ENCODE measurements around the gene USP53.

USP53 gene

DNA sequence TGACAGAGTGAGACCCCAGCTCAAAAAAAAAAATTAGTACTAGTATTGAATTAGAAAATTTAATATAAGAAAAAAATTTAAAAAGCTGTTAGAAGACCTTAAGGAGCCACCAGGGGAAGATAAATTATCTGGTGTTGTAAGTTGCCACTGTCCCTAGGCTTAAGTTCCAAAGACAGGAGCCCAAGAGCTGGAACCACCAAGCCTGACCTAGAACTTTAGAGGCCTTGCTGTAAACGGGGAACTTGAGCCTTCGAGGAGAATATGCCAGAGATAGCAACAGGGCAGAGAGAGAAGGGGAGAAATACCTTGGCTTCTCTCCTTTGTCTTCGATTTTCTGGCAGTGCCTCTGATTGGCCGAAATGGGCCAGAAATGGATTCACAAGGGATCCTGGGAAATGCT, 8.9 kb downstream of the USP53 start:
- H3K4me3 ChIP-seq (ENCODE audit: low read depth, low read length): no peak overlapping the region
- TF ChIP-seq, protein P1, sequence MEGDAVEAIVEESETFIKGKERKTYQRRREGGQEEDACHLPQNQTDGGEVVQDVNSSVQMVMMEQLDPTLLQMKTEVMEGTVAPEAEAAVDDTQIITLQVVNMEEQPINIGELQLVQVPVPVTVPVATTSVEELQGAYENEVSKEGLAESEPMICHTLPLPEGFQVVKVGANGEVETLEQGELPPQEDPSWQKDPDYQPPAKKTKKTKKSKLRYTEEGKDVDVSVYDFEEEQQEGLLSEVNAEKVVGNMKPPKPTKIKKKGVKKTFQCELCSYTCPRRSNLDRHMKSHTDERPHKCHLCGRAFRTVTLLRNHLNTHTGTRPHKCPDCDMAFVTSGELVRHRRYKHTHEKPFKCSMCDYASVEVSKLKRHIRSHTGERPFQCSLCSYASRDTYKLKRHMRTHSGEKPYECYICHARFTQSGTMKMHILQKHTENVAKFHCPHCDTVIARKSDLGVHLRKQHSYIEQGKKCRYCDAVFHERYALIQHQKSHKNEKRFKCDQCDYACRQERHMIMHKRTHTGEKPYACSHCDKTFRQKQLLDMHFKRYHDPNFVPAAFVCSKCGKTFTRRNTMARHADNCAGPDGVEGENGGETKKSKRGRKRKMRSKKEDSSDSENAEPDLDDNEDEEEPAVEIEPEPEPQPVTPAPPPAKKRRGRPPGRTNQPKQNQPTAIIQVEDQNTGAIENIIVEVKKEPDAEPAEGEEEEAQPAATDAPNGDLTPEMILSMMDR (IDR thresholded peaks at IDR 0.05; ENCODE audit: borderline replicate concordance, insufficient read depth, low read depth, low read length): no peak

DNA sequence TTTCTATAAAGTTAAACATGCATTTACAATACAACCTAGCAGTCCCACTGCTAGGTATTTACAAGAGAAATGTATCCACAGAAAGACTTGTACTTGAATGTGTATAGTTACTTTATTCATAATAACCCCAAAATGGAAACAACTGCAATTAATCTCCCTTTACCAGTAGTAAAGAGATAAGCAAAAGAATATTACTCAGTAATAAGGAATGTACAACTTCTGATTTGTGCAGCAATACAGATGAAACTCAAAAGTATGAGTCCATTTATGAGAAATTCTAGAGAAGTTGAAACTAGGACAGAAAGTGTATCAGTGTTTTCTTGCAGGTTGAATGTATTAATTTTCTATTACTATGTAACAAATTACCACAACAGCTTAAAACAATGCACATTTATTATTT, 15.2 kb downstream of the USP53 start:
- TF ChIP-seq, protein P1 (IDR thresholded peaks at IDR 0.05; ENCODE audit: borderline replicate concordance, insufficient read depth, low read depth, low read length): no peak
- H3K4me3 ChIP-seq (ENCODE audit: low read depth, low read length): no peak overlapping the region

DNA sequence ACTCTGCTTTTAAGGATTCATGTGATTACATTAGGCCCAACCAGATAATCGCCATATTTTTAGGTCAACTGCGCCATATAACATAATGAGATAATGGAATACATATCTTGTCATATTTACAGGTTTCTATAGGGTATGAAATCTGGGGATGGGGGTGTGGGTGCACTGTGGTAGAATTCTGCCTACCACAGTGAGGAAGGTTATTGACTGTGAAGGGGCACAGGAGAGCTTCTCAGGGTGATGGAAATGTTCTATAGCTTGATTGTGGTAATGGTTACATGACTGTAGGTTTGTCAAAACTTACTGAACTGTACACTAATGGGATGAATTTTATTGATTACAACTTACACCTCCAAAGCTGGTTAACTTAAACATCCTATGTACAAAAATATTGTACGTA, 15.9 kb downstream of the USP53 start:
- TF ChIP-seq, protein P1 (IDR thresholded peaks at IDR 0.05; ENCODE audit: borderline replicate concordance, insufficient read depth, low read depth, low read length): no peak
- H3K4me3 ChIP-seq (ENCODE audit: low read depth, low read length): no peak overlapping the region

DNA sequence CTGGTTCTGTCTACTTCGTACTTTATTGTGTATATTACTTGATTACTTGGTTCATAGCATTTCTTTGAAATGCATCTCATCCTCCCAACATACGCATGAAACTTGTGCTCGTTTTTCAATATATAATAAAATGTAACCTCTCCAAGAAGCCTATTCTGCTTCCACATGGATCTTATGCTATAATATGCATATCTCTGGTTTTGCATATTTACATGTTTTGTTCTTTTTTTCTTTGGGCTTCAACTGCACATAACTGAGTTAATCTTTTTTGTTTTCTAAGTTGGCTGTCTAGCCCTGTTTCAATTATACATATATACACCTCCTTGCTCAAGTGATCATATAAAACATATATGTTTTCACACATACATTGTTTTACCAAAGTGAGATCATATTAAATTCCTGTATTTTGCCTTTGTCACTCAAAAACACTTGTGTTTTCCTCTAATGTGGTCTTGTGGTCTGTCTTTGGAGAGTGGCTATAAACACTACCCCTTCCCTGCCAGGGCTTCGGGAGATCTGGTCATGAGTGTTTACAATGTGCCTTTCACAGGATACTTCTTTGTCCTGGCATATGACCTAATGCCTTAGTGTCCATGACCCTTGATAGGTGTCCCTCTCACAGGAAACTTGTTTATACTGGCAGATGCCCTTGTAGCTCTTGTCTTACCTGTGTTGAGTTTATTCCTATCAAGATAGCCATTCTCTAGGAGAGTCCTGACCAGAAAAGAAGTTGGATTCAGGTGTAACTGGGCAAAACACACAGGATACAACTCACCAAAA, 17.6 kb downstream of the USP53 start:
- H3K4me3 ChIP-seq (ENCODE audit: low read depth, low read length): no peak overlapping the region
- TF ChIP-seq, protein P1 (IDR thresholded peaks at IDR 0.05; ENCODE audit: borderline replicate concordance, insufficient read depth, low read depth, low read length): no peak

DNA sequence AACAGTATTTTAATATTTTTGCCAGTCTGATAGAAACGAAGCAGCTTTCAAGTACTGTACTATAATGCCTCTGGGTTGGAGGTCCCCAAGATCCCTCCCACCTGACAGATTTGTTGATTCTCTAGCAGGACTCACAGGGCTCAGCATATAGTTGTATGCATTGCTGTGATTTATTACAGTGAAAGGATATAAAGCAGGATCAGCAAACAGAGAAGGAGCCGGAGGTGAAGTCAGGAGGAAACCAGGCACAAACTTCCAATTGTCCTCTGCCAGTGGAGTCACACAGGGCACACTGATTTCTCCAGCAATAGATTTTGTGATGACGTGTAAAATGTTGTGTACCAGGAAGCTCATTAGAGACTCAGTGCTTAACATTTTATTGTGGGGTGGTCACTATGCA, 19.0 kb downstream of the USP53 start:
- TF ChIP-seq, protein P1 (IDR thresholded peaks at IDR 0.05; ENCODE audit: borderline replicate concordance, insufficient read depth, low read depth, low read length): no peak
- no peak overlapping the region for H3K4me3 ChIP-seq (ENCODE audit: low read depth, low read length)

DNA sequence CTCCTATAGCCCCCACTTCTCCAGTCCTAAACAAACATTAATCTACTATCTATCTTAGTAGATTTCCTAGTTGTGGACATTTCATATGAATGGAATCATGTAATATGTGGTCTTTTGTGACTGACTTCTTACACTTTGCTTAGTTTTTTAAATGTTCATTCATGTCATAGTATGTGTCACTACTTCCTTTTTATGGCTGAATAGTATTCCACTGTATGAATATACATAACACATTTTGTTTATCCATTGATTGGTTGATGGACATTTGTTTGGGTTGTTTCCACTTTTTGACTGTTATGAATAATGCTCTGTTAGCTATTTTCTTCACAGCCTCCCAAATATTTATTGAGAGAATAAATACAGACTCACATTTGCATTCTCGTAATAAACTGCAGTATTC, 19.8 kb downstream of the USP53 start:
- no peak overlapping the region for H3K4me3 ChIP-seq (ENCODE audit: low read depth, low read length)
- TF ChIP-seq, protein P1 (IDR thresholded peaks at IDR 0.05; ENCODE audit: borderline replicate concordance, insufficient read depth, low read depth, low read length): no peak

DNA sequence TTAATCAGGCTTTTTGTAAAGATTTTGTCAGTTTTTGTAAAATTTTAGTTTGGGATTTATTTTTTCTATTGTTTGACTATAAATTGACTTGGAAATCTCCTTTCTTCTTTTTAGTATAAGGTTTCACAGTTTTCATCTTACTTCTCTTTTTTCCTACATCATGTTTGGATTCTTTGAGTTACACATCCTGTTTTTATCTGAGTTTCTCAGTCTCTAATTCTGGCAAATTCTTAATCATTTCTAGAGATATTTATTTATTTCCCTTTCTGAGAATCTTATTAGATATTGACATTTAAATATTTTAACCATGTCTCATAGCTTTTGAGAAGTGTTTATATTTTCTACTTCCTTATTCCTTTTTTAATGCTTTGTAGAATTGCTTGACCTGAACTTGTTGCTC, 20.7 kb downstream of the USP53 start:
- no peak overlapping the region for H3K4me3 ChIP-seq (ENCODE audit: low read depth, low read length)
- TF ChIP-seq, protein P1 (IDR thresholded peaks at IDR 0.05; ENCODE audit: borderline replicate concordance, insufficient read depth, low read depth, low read length): no peak

Measured in GM12875 (cell line).